ENCODE measurements around the gene OSBPL10.

The OSBPL10 gene

GRCh38 chr3:31829010-31829409 is 152.1 kb downstream of the OSBPL10 start:
- H3K9me3 ChIP-seq (ENCODE audit: control insufficient read depth, low read length): no peaks in the 10 kb centered on the region
- no peaks in the 10 kb centered on the region for H3K27me3 ChIP-seq (replicated peaks; ENCODE audit: control insufficient read depth, insufficient read depth, low read length)
- DNase-seq (ENCODE audit: low read depth): no peak
- no peaks in the 10 kb centered on the region for H3K36me3 ChIP-seq (ENCODE audit: control insufficient read depth, insufficient read depth, low read length, severe bottlenecking)
- no peak overlapping the region for H3K9ac ChIP-seq (ENCODE audit: low read length)
- H3K4me1 ChIP-seq (ENCODE audit: control insufficient read depth, insufficient read depth, low read length): peaks cover 7% of the 10 kb centered on the region
- no peak overlapping the region for H3K4me3 ChIP-seq (ENCODE audit: low read length)

- no peaks in the 10 kb centered on the region for H3K36me3 ChIP-seq (ENCODE audit: control insufficient read depth, insufficient read depth, low read length, severe bottlenecking)
These were observed 153.1 kb downstream of the OSBPL10 start for GRCh38 chr3:31828007-31828406.

GRCh38 chr3:31823184-31823583 is 157.9 kb downstream of the OSBPL10 start:
- no peak overlapping the region for H3K9ac ChIP-seq (ENCODE audit: low read length)
- no peak overlapping the region for H3K4me3 ChIP-seq (ENCODE audit: low read length)
- H3K36me3 ChIP-seq (ENCODE audit: control insufficient read depth, insufficient read depth, low read length, severe bottlenecking): no peaks in the 10 kb centered on the region
- no peak for DNase-seq (ENCODE audit: low read depth)
- H3K9me3 ChIP-seq (ENCODE audit: control insufficient read depth, low read length): no peaks in the 10 kb centered on the region
- no peaks in the 10 kb centered on the region for H3K4me1 ChIP-seq (ENCODE audit: control insufficient read depth, insufficient read depth, low read length)
- H3K27me3 ChIP-seq (replicated peaks; ENCODE audit: control insufficient read depth, insufficient read depth, low read length): no peaks in the 10 kb centered on the region

More at GRCh38 chr3:31828007-31828406, 153.1 kb downstream of the OSBPL10 start:
- no peak overlapping the region for H3K9ac ChIP-seq (ENCODE audit: low read length)
- DNase-seq (ENCODE audit: low read depth): no peak
- no peak overlapping the region for H3K4me3 ChIP-seq (ENCODE audit: low read length)
- H3K9me3 ChIP-seq (ENCODE audit: control insufficient read depth, low read length): no peaks in the 10 kb centered on the region
- H3K27me3 ChIP-seq (replicated peaks; ENCODE audit: control insufficient read depth, insufficient read depth, low read length): no peaks in the 10 kb centered on the region
- H3K4me1 ChIP-seq (ENCODE audit: control insufficient read depth, insufficient read depth, low read length): peaks cover under 1% of the 10 kb centered on the region

DNA sequence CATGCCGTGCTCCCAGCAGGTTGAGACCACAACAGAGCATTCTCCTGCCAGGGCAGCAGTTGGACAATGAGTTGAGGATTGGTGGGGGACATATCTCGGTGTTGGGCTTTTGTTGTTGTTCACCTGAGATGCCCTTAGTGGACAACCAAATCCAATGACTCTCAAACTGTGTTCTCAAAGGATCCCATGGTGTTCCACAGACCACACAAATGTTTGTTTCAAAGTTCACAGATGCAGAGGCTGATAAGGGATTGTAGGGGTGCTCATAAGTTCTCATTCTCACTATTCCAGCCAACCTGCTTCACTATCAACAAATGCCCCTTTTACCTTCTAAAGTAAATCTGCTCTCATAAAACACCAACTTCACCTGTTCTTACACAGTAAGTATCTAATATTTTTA is 159.9 kb downstream of the OSBPL10 start:
- H3K36me3 ChIP-seq (ENCODE audit: control insufficient read depth, insufficient read depth, low read length, severe bottlenecking): no peaks in the 10 kb centered on the region
- H3K4me1 ChIP-seq (ENCODE audit: control insufficient read depth, insufficient read depth, low read length): no peaks in the 10 kb centered on the region
- no peaks in the 10 kb centered on the region for H3K9me3 ChIP-seq (ENCODE audit: control insufficient read depth, low read length)
- DNase-seq (ENCODE audit: low read depth): no peak
- no peak overlapping the region for H3K4me3 ChIP-seq (ENCODE audit: low read length)
- no peak overlapping the region for H3K9ac ChIP-seq (ENCODE audit: low read length)
- no peaks in the 10 kb centered on the region for H3K27me3 ChIP-seq (replicated peaks; ENCODE audit: control insufficient read depth, insufficient read depth, low read length)

GRCh38 chr3:31819441-31819840 is 161.6 kb downstream of the OSBPL10 start:
- H3K4me1 ChIP-seq (ENCODE audit: control insufficient read depth, insufficient read depth, low read length): no peaks in the 10 kb centered on the region
- DNase-seq (ENCODE audit: low read depth): no peak
- no peak overlapping the region for H3K4me3 ChIP-seq (ENCODE audit: low read length)
- H3K9ac ChIP-seq (ENCODE audit: low read length): no peak overlapping the region
- no peaks in the 10 kb centered on the region for H3K9me3 ChIP-seq (ENCODE audit: control insufficient read depth, low read length)
- no peaks in the 10 kb centered on the region for H3K36me3 ChIP-seq (ENCODE audit: control insufficient read depth, insufficient read depth, low read length, severe bottlenecking)
- H3K27me3 ChIP-seq (replicated peaks; ENCODE audit: control insufficient read depth, insufficient read depth, low read length): no peaks in the 10 kb centered on the region

GRCh38 chr3:31817411-31817966 is 163.6 kb downstream of the OSBPL10 start:
- H3K4me1 ChIP-seq (ENCODE audit: control insufficient read depth, insufficient read depth, low read length): no peaks in the 10 kb centered on the region
- no peak for DNase-seq (ENCODE audit: low read depth)
- H3K36me3 ChIP-seq (ENCODE audit: control insufficient read depth, insufficient read depth, low read length, severe bottlenecking): no peaks in the 10 kb centered on the region
- H3K9me3 ChIP-seq (ENCODE audit: control insufficient read depth, low read length): no peaks in the 10 kb centered on the region
- H3K27me3 ChIP-seq (replicated peaks; ENCODE audit: control insufficient read depth, insufficient read depth, low read length): no peaks in the 10 kb centered on the region
- no peak overlapping the region for H3K4me3 ChIP-seq (ENCODE audit: low read length)
- no peak overlapping the region for H3K9ac ChIP-seq (ENCODE audit: low read length)

GRCh38 chr3:31815631-31816440 is 165.2 kb downstream of the OSBPL10 start:
- H3K9me3 ChIP-seq (ENCODE audit: control insufficient read depth, low read length): no peaks in the 10 kb centered on the region
- H3K9ac ChIP-seq (ENCODE audit: low read length): no peak overlapping the region
- DNase-seq (ENCODE audit: low read depth): no peak

DNA sequence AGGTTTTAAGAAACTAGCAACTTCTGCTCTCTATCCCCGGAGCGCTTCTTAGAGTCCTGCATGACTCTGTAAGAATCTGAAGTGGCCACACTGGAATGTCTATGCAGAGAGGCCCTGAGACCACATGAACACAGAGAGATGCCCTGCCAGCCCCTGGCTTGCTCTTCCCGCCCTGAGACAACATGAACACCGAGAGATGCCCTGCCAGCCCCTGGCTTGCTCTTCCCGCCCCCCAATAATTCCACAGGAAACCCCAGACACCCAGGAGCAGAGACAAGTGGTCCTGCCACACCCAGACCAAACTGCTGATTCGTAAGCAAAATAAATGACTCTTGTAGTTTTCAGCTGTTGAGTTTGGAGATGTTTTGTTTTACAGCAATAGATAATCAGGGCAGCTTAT is 166.1 kb downstream of the OSBPL10 start:
- peak; percentile 11 for DNase-seq (ENCODE audit: low read depth)
- H3K9me3 ChIP-seq (ENCODE audit: control insufficient read depth, low read length): no peaks in the 10 kb centered on the region
- H3K4me1 ChIP-seq (ENCODE audit: control insufficient read depth, insufficient read depth, low read length): no peaks in the 10 kb centered on the region

More at GRCh38 chr3:31815631-31816440, 165.2 kb downstream of the OSBPL10 start:
- no peaks in the 10 kb centered on the region for H3K4me1 ChIP-seq (ENCODE audit: control insufficient read depth, insufficient read depth, low read length)
- H3K36me3 ChIP-seq (ENCODE audit: control insufficient read depth, insufficient read depth, low read length, severe bottlenecking): no peaks in the 10 kb centered on the region
- H3K27me3 ChIP-seq (replicated peaks; ENCODE audit: control insufficient read depth, insufficient read depth, low read length): no peaks in the 10 kb centered on the region
- H3K4me3 ChIP-seq (ENCODE audit: low read length): no peak overlapping the region

GRCh38 chr3:31813686-31814085 is 167.4 kb downstream of the OSBPL10 start:
- Histone ChIP-seq H3K4me3 (ENCODE audit: low read length) (no peak overlapping the region), H3K4me1 (ENCODE audit: control insufficient read depth, insufficient read depth, low read length) (no peaks in the 10 kb centered on the region), H3K36me3 (ENCODE audit: control insufficient read depth, insufficient read depth, low read length, severe bottlenecking) (no peaks in the 10 kb centered on the region), H3K9me3 (ENCODE audit: control insufficient read depth, low read length) (no peaks in the 10 kb centered on the region), H3K27me3 (replicated peaks; ENCODE audit: control insufficient read depth, insufficient read depth, low read length) (no peaks in the 10 kb centered on the region), H3K9ac (ENCODE audit: low read length) (no peak overlapping the region)
- DNase-seq (ENCODE audit: low read depth): no peak

More for the DNA sequence above, 166.1 kb downstream of the OSBPL10 start:
- Histone ChIP-seq H3K4me3 (ENCODE audit: low read length) (no peak overlapping the region), H3K9ac (ENCODE audit: low read length) (no peak overlapping the region), H3K27me3 (replicated peaks; ENCODE audit: control insufficient read depth, insufficient read depth, low read length) (no peaks in the 10 kb centered on the region), H3K36me3 (ENCODE audit: control insufficient read depth, insufficient read depth, low read length, severe bottlenecking) (no peaks in the 10 kb centered on the region)

DNA sequence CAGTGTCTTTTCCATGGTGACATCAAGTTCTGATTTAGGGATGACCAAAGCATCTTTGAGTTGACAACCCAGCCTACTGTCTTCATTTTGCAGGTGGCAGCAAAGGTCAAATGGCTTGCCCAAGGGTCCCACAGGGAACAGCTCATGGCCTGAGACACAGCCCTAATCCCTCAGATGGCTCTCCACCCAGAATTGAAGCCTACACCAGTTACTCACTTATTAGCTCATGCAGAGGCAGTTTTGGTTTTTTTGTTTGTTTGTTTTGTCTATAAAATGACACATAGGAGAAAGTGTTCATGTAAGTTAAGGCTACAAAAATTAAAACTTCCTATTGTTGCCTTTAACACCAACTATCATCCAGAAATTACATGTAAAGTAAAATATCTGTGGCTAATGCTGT is 167.9 kb downstream of the OSBPL10 start:
- Histone ChIP-seq H3K4me3 (ENCODE audit: low read length) (no peak overlapping the region), H3K9me3 (ENCODE audit: control insufficient read depth, low read length) (no peaks in the 10 kb centered on the region), H3K9ac (ENCODE audit: low read length) (no peak overlapping the region), H3K4me1 (ENCODE audit: control insufficient read depth, insufficient read depth, low read length) (no peaks in the 10 kb centered on the region), H3K36me3 (ENCODE audit: control insufficient read depth, insufficient read depth, low read length, severe bottlenecking) (no peaks in the 10 kb centered on the region), H3K27me3 (replicated peaks; ENCODE audit: control insufficient read depth, insufficient read depth, low read length) (no peaks in the 10 kb centered on the region)
- peak; percentile 27 for DNase-seq (ENCODE audit: low read depth)

GRCh38 chr3:31810991-31811433 is 170.1 kb downstream of the OSBPL10 start:
- Histone ChIP-seq H3K36me3 (ENCODE audit: control insufficient read depth, insufficient read depth, low read length, severe bottlenecking) (no peaks in the 10 kb centered on the region), H3K4me1 (ENCODE audit: control insufficient read depth, insufficient read depth, low read length) (no peaks in the 10 kb centered on the region)
- no peak for DNase-seq (ENCODE audit: low read depth)

More at GRCh38 chr3:31810991-31811433, 170.1 kb downstream of the OSBPL10 start:
- no peaks in the 10 kb centered on the region for H3K9me3 ChIP-seq (ENCODE audit: control insufficient read depth, low read length)
- H3K4me3 ChIP-seq (ENCODE audit: low read length): no peak overlapping the region
- H3K27me3 ChIP-seq (replicated peaks; ENCODE audit: control insufficient read depth, insufficient read depth, low read length): no peaks in the 10 kb centered on the region
- H3K9ac ChIP-seq (ENCODE audit: low read length): no peak overlapping the region

All from adipocyte (in vitro differentiated cells).